SK-N-SH (cell line): ENCODE data around the gene TFB1M. TPM values are rescaled to one million over a fixed set of nuclear protein-coding genes. Genes with fewer than 3 reads are reported as not detected.
"Not testable (repeated sequence)": the region's sequence is repeated elsewhere in the genome, so short reads cannot be mapped to it uniquely, and the experiment has no call there.

Source experiments
- CTCF ChIA-PET: fragments of 300-600, 350-600 bp; formaldehyde crosslinking; extraction: SDS; loops from one replicate; lab custom pipeline; 2021; lab: Yijun Ruan, JAX
- POLR2A ChIA-PET: fragments of 350-600 bp; sonication (Branson Sonifier 250); formaldehyde crosslinking; extraction: SDS; loops from one replicate; lab custom pipeline; 2020; ENCODE audit warnings: antibody characterized with exemption, inconsistent platforms; lab: Yijun Ruan, JAX
- DNase-seq: peaks from one replicate; pipeline ENCODE4 v3.0.0; 2012
- H2AFZ ChIP-seq: fragments of 200-600 bp; sonication (generic); 2 replicates; pipeline ENCODE4 v1.8.1; 2016; ENCODE audit warnings: antibody characterized with exemption, mild to moderate bottlenecking, low read depth
- H3F3A ChIP-seq: fragments of 200-600 bp; sonication (generic); replicated peaks from 2 replicates; pipeline ENCODE3; 2016; ENCODE audit warnings: antibody characterized with exemption, mild to moderate bottlenecking; ENCODE audit not compliant: insufficient read depth
- H3K27ac ChIP-seq, 2 experiments: fragments of 200-500 bp in 1 of 2; fragments of 200-600 bp in 1 of 2; sonication (Bioruptor generic) in 1 of 2; sonication (generic), shearing (Covaris generic) in 1 of 2; 2 replicates each; pipeline versions ENCODE4 v1.5.1 to v1.6.1; 2014 to 2016; ENCODE audit warnings: low read depth in 2 of 2, inconsistent platforms in 1 of 2, low read length in 1 of 2, mild to moderate bottlenecking in 1 of 2, mixed read lengths in 1 of 2
- H3K27me3 ChIP-seq: fragments of 200-600 bp; sonication (generic), shearing (Covaris generic); 2 replicates; pipeline ENCODE4 v1.6.1; 2016; ENCODE audit warnings: mixed run types; ENCODE audit not compliant: insufficient read depth
- H3K36me3 ChIP-seq, 2 experiments: fragments of 200-500 bp in 1 of 2; fragments of 200-600 bp in 1 of 2; sonication (Bioruptor generic) in 1 of 2; sonication (generic) in 1 of 2; replicated peaks in 1 of 2; 2 replicates each; pipeline versions ENCODE3 to v1.5.1; 2014 to 2016; ENCODE audit warnings: low read length in 1 of 2, mild to moderate bottlenecking in 1 of 2; ENCODE audit not compliant: insufficient read depth in 2 of 2, control insufficient read depth in 1 of 2
- H3K4me1 ChIP-seq, 2 experiments: fragments of 200-500 bp in 1 of 2; fragments of 200-600 bp in 1 of 2; sonication (Bioruptor generic) in 1 of 2; sonication (generic), shearing (Covaris generic) in 1 of 2; 2 replicates each; pipeline versions ENCODE4 v1.5.1 to v1.6.1; 2014 to 2016; ENCODE audit warnings: low read depth in 1 of 2, low read length in 1 of 2, mixed run types in 1 of 2; ENCODE audit not compliant: insufficient read depth in 2 of 2, control insufficient read depth in 1 of 2
- H3K4me2 ChIP-seq: fragments of 200-600 bp; sonication (generic), shearing (Covaris generic); 2 replicates; pipeline ENCODE4 v1.6.1; 2017; ENCODE audit warnings: mixed run types
- H3K4me3 ChIP-seq, 2 experiments: fragments of 200-500 bp in 1 of 2; fragments of 200-600 bp in 1 of 2; sonication (Bioruptor generic) in 1 of 2; sonication (generic), shearing (Covaris generic) in 1 of 2; 2 replicates each; pipeline versions ENCODE4 v1.5.1 to v1.8.1; 2014 to 2016; ENCODE audit warnings: low read depth in 2 of 2, inconsistent platforms in 1 of 2, low read length in 1 of 2, mild to moderate bottlenecking in 1 of 2, mixed read lengths in 1 of 2, moderate library complexity in 1 of 2
- H3K79me2 ChIP-seq: fragments of 200-600 bp; sonication (generic); 2 replicates; pipeline ENCODE4 v1.8.1; 2017; ENCODE audit warnings: mild to moderate bottlenecking; ENCODE audit not compliant: insufficient read depth
- H3K9ac ChIP-seq: fragments of 200-600 bp; sonication (generic); 2 replicates; pipeline ENCODE4 v1.6.1; 2017; ENCODE audit warnings: mixed run types
- H3K9me2 ChIP-seq: fragments of 200-600 bp; sonication (generic); 2 replicates; pipeline ENCODE4 v1.6.1; 2017; ENCODE audit warnings: mixed run types
- H3K9me3 ChIP-seq: fragments of 200-600 bp; sonication (generic); 2 replicates; pipeline ENCODE4 v1.6.1; 2017; ENCODE audit warnings: mixed run types, mild to moderate bottlenecking, moderate library complexity
- H4K20me1 ChIP-seq: fragments of 200-600 bp; sonication (generic); 2 replicates; pipeline ENCODE4 v1.6.1; 2017; ENCODE audit warnings: mild to moderate bottlenecking, mixed run types; ENCODE audit not compliant: insufficient read depth
- CTCF ChIP-seq: fragments of 200-600 bp; sonication (generic); IDR thresholded peaks from 2 replicates; pipeline ENCODE4 v1.6.1; 2017; ENCODE audit warnings: antibody characterized with exemption, mild to moderate bottlenecking, moderate library complexity
- IRF3 ChIP-seq: fragments of 150-350 bp; IDR thresholded peaks from 2 replicates; pipeline ENCODE4 v1.6.1; 2016; ENCODE audit warnings: mild to moderate bottlenecking, low read depth, low read length
- SIN3A ChIP-seq: IDR thresholded peaks from 2 replicates; pipeline ENCODE4 v1.6.1; 2012; ENCODE audit warnings: low read depth, mild to moderate bottlenecking, low read length, moderate library complexity, borderline replicate concordance
- WGBS: methylation state at CpG from one replicate; pipeline ENCODE4 v1.1.6; 2017; ENCODE audit warnings: low lambda C conversion rate; 5-methylcytosine and 5-hydroxymethylcytosine counted together
- polyA plus RNA-seq, 3 experiments: library from polyadenylated mRNA; depleted of rRNA; stranded (reverse); fragments of >200 nt; gene quantifications; 2 replicates each; pipeline ENCODE4 v1.2.3, GENCODE V29; 2012

Gene TFB1M
- polyA plus RNA-seq, 1 of the 3 experiments (the other 2 are of a cell fraction): 28.4 TPM

GRCh38 chr6:155340464-155341129 lies 26.3 kb upstream of the TFB1M start:
- ChIA-PET CTCF (interaction anchor here (1.2 kb wide), 1 partner anchor 186 kb away, joined by 3 read pairs; no protein-coding TSS in a partner anchor), POLR2A (no interaction called here)
- Histone ChIP-seq H3K9ac (no peak overlapping the region), H3K79me2 (no peaks in the 10 kb centered on the region), H3K9me2 (no peaks in the 10 kb centered on the region), H3K9me3 (no peaks in the 10 kb centered on the region; the same call in 1 of the 2 replicates), H3K4me2 (no peak overlapping the region), H3F3A (peaks cover 3% of the 10 kb centered on the region), H3K27me3 (no peaks in the 10 kb centered on the region), H3K27ac (no peak overlapping the region), H3K4me1 (no peaks in the 10 kb centered on the region), H3K4me3 (no peak overlapping the region)
- WGBS: no CpG with 5 or more reads among the region's 2 CpGs
- TF ChIP-seq SIN3A: no peak
- no peak for TF ChIP-seq IRF3
- TF ChIP-seq CTCF: peak; percentile 19; the same call in 1 of the 2 replicates
- TF ChIP-seq, all 33 proteins: peak for 1
- H2AFZ ChIP-seq: no peak overlapping the region
- no peak for DNase-seq
- H3K36me3 ChIP-seq: no peaks in the 10 kb centered on the region
- no peaks in the 10 kb centered on the region for H4K20me1 ChIP-seq

- H3K9ac ChIP-seq, H3K36me3 ChIP-seq, H4K20me1 ChIP-seq, H3K9me2 ChIP-seq, H3K9me3 ChIP-seq, DNase-seq, H3K79me2 ChIP-seq, H3K27me3 ChIP-seq, POLR2A ChIA-PET, H3K27ac ChIP-seq, H3K4me2 ChIP-seq, H3K4me1 ChIP-seq, H3F3A ChIP-seq, H2AFZ ChIP-seq, H3K4me3 ChIP-seq: not testable (repeated sequence)
- 83% methylated on average over 4 of the region's 4 CpGs for WGBS
- CTCF ChIA-PET: interaction anchor here (0.7 to 1.8 kb wide), 5 partner anchors 13 to 1724 kb away, joined by 3 to 7 read pairs (median 3); no protein-coding TSS in a partner anchor
Measured at GRCh38 chr6:155339929-155340328, 25.6 kb upstream of the TFB1M start.

GRCh38 chr6:155338237-155338636 lies 24.0 kb upstream of the TFB1M start:
- CTCF ChIA-PET: interaction anchor here (1.1 to 1.8 kb wide), 4 partner anchors 11 to 191 kb away, joined by 3 to 7 read pairs (median 4); no protein-coding TSS in a partner anchor
- POLR2A ChIA-PET: not testable (repeated sequence)

More at GRCh38 chr6:155338237-155338636, 24.0 kb upstream of the TFB1M start:
- H3K9me2 ChIP-seq, H3K36me3 ChIP-seq, H3K27me3 ChIP-seq, H2AFZ ChIP-seq, H3K4me2 ChIP-seq, H4K20me1 ChIP-seq, H3K4me1 ChIP-seq, H3K4me3 ChIP-seq, H3K9me3 ChIP-seq, DNase-seq, H3K27ac ChIP-seq, H3K79me2 ChIP-seq, H3K9ac ChIP-seq, H3F3A ChIP-seq: not testable (repeated sequence)
